ENCODE measurements around the gene COPE.

The COPE gene

DNA sequence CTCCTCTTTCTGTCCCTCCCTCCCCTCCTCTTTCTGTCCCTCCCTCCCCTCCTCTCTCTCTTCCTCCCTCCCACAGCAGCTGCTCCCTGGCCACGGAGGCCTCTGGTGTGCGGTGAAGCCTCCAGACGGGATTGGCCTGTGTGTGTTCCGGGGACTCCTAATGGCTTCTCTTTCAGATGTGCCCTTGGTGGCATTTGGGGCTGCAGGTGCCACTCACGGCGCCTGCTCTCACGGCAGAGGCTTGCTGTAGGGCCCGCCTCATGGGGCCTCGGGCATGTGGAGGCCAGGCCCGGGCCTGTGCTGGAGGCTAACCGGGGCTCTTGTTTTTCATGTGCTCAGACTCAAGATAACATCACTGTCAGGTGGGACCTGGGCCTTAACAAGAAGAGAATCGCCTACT lies 66.5 kb downstream of the COPE start:
- TF ChIP-seq, protein P1, sequence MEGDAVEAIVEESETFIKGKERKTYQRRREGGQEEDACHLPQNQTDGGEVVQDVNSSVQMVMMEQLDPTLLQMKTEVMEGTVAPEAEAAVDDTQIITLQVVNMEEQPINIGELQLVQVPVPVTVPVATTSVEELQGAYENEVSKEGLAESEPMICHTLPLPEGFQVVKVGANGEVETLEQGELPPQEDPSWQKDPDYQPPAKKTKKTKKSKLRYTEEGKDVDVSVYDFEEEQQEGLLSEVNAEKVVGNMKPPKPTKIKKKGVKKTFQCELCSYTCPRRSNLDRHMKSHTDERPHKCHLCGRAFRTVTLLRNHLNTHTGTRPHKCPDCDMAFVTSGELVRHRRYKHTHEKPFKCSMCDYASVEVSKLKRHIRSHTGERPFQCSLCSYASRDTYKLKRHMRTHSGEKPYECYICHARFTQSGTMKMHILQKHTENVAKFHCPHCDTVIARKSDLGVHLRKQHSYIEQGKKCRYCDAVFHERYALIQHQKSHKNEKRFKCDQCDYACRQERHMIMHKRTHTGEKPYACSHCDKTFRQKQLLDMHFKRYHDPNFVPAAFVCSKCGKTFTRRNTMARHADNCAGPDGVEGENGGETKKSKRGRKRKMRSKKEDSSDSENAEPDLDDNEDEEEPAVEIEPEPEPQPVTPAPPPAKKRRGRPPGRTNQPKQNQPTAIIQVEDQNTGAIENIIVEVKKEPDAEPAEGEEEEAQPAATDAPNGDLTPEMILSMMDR (IDR thresholded peaks at IDR 0.05; ENCODE audit: low read depth, low read length): no peak
- no peak overlapping the region for H3K4me3 ChIP-seq (ENCODE audit: low read depth, low read length)

DNA sequence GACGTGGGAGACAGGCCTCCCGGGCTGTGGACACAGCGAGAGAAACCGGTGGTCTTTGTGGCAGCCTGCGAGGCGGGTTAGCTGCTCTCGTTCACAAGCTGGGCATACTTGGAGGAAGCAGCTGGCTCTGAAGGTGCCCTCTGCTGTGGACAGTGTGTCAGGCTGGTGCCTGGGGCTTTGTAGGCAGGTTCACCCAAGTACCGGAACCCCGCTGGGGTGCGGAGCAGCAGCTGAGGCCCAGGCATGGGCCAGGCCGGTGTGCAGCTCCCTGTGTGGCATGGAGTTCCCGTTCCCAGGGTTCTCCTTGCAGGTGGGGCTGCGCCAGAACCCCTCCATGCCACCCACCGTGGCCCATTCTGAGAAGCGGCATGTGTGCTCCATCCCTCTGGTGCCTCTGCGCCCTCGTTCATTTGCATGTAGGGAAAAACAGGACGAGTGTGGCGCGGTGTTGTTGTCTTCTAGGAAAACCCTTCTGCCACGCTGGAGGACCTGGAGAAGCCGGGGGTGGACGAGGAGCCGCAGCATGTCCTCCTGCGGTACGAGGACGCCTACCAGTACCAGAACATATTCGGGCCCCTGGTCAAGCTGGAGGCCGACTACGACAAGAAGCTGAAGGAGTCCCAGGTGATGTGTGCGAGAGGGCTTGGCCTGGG lies 67.4 kb downstream of the COPE start:
- no peak overlapping the region for H3K4me3 ChIP-seq (ENCODE audit: low read depth, low read length)
- TF ChIP-seq, protein P1 (IDR thresholded peaks at IDR 0.05; ENCODE audit: low read depth, low read length): no peak

DNA sequence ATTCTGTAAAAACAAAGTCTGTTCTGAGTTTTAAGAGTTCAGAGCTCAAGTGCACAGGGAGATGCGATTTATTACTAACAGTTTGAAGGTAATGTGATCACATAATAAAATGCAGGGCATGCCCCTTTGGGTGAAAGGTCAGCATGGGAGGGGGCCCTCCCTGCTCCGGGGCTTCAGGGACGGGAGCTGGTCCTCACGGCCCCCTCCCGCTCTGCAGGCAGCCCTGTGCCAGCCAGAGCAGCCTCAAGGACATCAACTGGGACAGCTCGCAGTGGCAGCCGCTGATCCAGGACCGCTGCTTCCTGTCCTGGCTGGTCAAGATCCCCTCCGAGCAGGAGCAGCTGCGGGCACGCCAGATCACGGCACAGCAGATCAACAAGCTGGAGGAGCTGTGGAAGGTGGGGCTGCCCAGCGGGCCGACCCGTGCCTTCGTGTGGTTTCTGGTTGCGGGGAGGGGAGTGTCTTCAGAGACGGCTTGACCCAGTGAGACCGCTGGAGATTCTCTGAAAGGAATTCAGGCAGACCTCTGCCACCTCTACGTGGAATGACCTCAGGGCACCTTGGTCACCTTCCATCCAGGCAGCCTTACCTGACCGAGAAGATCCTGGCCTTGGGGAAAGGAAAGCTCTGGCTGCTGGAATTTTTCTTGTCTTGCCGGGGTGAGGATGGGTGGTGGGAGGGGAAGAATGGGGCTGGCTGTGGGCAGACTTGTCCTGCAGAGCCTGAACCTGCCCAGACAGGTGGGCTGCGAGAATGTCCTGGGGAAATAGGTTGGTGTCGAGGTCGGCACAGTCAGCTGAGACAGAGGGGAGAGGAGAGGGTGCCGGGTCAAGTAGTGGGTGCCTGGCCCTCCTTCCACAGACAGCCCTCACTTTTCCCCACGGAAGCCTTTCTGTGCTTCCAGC lies 68.5 kb downstream of the COPE start:
- H3K4me3 ChIP-seq (ENCODE audit: low read depth, low read length): no peak overlapping the region
- TF ChIP-seq, protein P1 (IDR thresholded peaks at IDR 0.05; ENCODE audit: low read depth, low read length): no peak

DNA sequence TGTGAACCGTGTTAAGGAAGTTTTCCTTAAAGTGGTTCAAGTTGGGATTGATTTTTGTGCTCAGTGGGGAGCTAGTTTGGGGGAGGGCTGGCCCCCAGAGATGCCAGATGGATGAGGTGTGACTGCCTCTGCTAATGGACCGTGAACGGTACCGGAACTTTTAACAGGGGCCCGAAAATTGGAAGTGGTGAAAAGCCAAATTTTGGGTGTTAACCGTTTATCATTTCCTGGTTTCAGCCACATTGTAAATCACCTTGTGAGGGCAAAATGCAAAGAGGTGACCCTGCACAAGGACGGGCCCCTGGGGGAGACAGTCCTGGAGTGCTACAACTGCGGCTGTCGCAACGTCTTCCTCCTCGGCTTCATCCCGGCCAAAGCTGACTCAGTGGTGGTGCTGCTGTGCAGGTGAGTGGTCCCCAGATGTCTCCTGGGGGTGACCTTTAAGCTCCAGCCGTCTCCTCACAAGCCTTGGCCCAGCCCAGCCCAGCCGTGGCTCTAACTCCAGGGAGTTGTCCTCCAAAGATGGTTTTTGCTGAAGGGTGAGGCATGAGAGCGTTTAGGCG lies 69.3 kb downstream of the COPE start:
- TF ChIP-seq, protein P1 (IDR thresholded peaks at IDR 0.05; ENCODE audit: low read depth, low read length): no peak
- H3K4me3 ChIP-seq (ENCODE audit: low read depth, low read length): no peak overlapping the region

Measured in WI38 (cell line).